Hepatocyte (in vitro differentiated cells): ENCODE data around the gene DIP2B.

Experiments
- CTCF ChIP-seq: fragments of 200-600 bp; sonication (generic); IDR thresholded peaks from 2 replicates; pipeline ENCODE4 v1.5.1; 2016; ENCODE audit warnings: antibody characterized with exemption, mild to moderate bottlenecking; ENCODE audit not compliant: poor library complexity
- EZH2 ChIP-seq: fragments of 200-600 bp; sonication (generic); IDR thresholded peaks from 2 replicates; pipeline ENCODE4 v1.6.1; 2016; ENCODE audit warnings: antibody characterized with exemption, mild to moderate bottlenecking, borderline replicate concordance

- TF ChIP-seq CTCF (no peak), EZH2 (no peak)
Observed at GRCh38 chr12:50772470-50772869, 267.7 kb downstream of the DIP2B start.
